Transverse colon (tissue), 4 donors: ENCODE results near the gene STK17B. TPM values are rescaled to one million over a fixed set of nuclear protein-coding genes. Genes with fewer than 3 reads are reported as not detected.

Experiments used
- DNase-seq: peaks from one replicate; pipeline ENCODE4 v3.0.0-alpha.2; 2019
- H3K27ac ChIP-seq, 4 donors: fragments of 200-600 bp; sonication (generic); 2 replicates each; pipeline ENCODE4 v1.5.1; 2016 to 2018; ENCODE audit warnings: inconsistent platforms in 4 of 4
- H3K27me3 ChIP-seq: fragments of 200-600 bp; sonication (generic); 2 replicates; pipeline ENCODE4 v1.5.1; 2017; ENCODE audit warnings: inconsistent platforms
- H3K36me3 ChIP-seq, 4 donors: fragments of 200-600 bp; sonication (generic); 2 replicates each; pipeline ENCODE4 v1.5.1; 2017 to 2019; ENCODE audit warnings: inconsistent platforms in 4 of 4
- H3K4me1 ChIP-seq, 4 donors: fragments of 200-600 bp; sonication (generic); 2 replicates each; pipeline ENCODE4 v1.5.1; 2017 to 2020; ENCODE audit warnings: inconsistent platforms in 4 of 4
- H3K4me3 ChIP-seq, 4 donors: fragments of 200-600 bp; sonication (generic); 1 replicate in 1 of 4; 2 replicates in 3 of 4; pipeline versions ENCODE4 v1.5.1 to v1.6.1; 2017 to 2019; ENCODE audit warnings: inconsistent platforms in 4 of 4
- H3K9me3 ChIP-seq, 2 donors: fragments of 200-600 bp; sonication (generic); 2 replicates each; pipeline ENCODE4 v1.5.1; 2017 to 2019; ENCODE audit warnings: inconsistent platforms in 2 of 2
- EP300 ChIP-seq: sonication (generic); formaldehyde crosslinking; IDR thresholded peaks from one replicate; pipeline ENCODE4 v1.6.1; 2017; ENCODE audit warnings: antibody characterized with exemption, low read depth
- POLR2A ChIP-seq: fragments of 450-650 bp; IDR thresholded peaks from one replicate; pipeline ENCODE4 v1.6.1; 2016; ENCODE audit warnings: antibody characterized with exemption, mild to moderate bottlenecking, moderate library complexity
- POLR2AphosphoS5 ChIP-seq, 3 donors: sonication (generic); formaldehyde crosslinking; IDR thresholded peaks; one replicate each; pipeline ENCODE4 v1.6.1; 2016; ENCODE audit warnings: antibody characterized with exemption in 3 of 3
- WGBS, 2 donors: methylation state at CpG; one replicate each; pipeline ENCODE4 v1.1.5; 2018; ENCODE audit warnings: low coverage in 1 of 2; 5-methylcytosine and 5-hydroxymethylcytosine counted together
- in situ Hi-C, 4 donors: fragments of 200-750 bp; cut with MboI; loops; one replicate each; pipeline versions ENCODE4 v1.15.0 to v1.15.1; 2017; ENCODE audit warnings: low sequenced_read_pairs in 3 of 4, low pct_ligation_motif_present in 1 of 4, low pct_unique_long_range_greater_than_20kb in 1 of 4
- intact Hi-C: fragments of 100-400 bp; cut with DNase I; formaldehyde crosslinking; loops from one replicate; pipeline ENCODE4 v1.15.1; 2023; ENCODE audit warnings: low total_unique reads
- total RNA-seq, 4 donors: library from RNA; depleted of rRNA; stranded (reverse); fragments of >200 nt; gene quantifications; one replicate each; pipeline ENCODE4 v1.1.0, GENCODE V29; 2016
- TF ChIP-seq, protein P1 (sequence below), 5 experiments: fragments of 200-600 bp in 3 of 5; fragments of 450-650 bp in 2 of 5; sonication (generic) in 3 of 5; IDR thresholded peaks; 1 replicate in 2 of 5; 2 replicates in 3 of 5; pipeline ENCODE4 v1.5.1; 2016 to 2017; ENCODE audit warnings: antibody characterized with exemption in 5 of 5, inconsistent platforms in 3 of 5, mild to moderate bottlenecking in 2 of 5, moderate library complexity in 1 of 5

The STK17B gene
- total RNA-seq: 10 to 100 TPM; 16.7 to 80.3 (median 67.3) TPM

- 1% methylated on average over 55 of the region's 72 CpGs; no CpG with 5 or more reads in 1 of the 2 donors for WGBS, 2 donors
- peak within 1 kb of the TSS; percentile 94 to 97 (median 95) for H3K27ac ChIP-seq
- H3K4me3 ChIP-seq: peak within 1 kb of the TSS; percentile 75 to 92 (median 82)
- no peak for TF ChIP-seq EP300
- TF ChIP-seq POLR2A: peak; percentile 98
- TF ChIP-seq, protein P1, sequence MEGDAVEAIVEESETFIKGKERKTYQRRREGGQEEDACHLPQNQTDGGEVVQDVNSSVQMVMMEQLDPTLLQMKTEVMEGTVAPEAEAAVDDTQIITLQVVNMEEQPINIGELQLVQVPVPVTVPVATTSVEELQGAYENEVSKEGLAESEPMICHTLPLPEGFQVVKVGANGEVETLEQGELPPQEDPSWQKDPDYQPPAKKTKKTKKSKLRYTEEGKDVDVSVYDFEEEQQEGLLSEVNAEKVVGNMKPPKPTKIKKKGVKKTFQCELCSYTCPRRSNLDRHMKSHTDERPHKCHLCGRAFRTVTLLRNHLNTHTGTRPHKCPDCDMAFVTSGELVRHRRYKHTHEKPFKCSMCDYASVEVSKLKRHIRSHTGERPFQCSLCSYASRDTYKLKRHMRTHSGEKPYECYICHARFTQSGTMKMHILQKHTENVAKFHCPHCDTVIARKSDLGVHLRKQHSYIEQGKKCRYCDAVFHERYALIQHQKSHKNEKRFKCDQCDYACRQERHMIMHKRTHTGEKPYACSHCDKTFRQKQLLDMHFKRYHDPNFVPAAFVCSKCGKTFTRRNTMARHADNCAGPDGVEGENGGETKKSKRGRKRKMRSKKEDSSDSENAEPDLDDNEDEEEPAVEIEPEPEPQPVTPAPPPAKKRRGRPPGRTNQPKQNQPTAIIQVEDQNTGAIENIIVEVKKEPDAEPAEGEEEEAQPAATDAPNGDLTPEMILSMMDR (IDR thresholded peaks at IDR 0.05): peak in 1 of 5 experiments; percentile 44
- TF ChIP-seq POLR2AphosphoS5 (IDR thresholded peaks at IDR 0.05): peak; percentile 98 to 100 (median 99)
- no peaks in the 10 kb centered on the region for H3K9me3 ChIP-seq
- peaks cover 0 to 12% (median 0%) of the 10 kb centered on the region in 4 donors for H3K4me1 ChIP-seq
- H3K36me3 ChIP-seq: no peaks in the 10 kb centered on the region
- in situ Hi-C loops (loop anchor here in 1 of 4 donors (25.0 kb wide), 1 partner anchor 91 kb away; no protein-coding TSS in a partner anchor), intact Hi-C loops (no loop called here)
- no peaks in the 10 kb centered on the region for H3K27me3 ChIP-seq
- DNase-seq: peak; percentile 98
Observed at GRCh38 chr2:196171248-196171871, at the start of gene STK17B. Gene STK17B (minus strand): TSS chr2:196171578. CDS start chr2:196163383, 8,195 bp downstream.

GRCh38 chr2:196220671-196221070 lies 49.3 kb upstream of the STK17B start:
- no peak overlapping the region for H3K4me3 ChIP-seq
- no peak overlapping the region for H3K27ac ChIP-seq
- no peaks in the 10 kb centered on the region for H3K9me3 ChIP-seq
- intact Hi-C loops: no loop called here
- WGBS, 2 donors: 86 to 89% methylated on average over 4 of the region's 4 CpGs
- H3K4me1 ChIP-seq: no peaks in the 10 kb centered on the region
- H3K27me3 ChIP-seq: no peaks in the 10 kb centered on the region
- H3K36me3 ChIP-seq: no peaks in the 10 kb centered on the region
- in situ Hi-C loops: no loop called here
- no peak for DNase-seq
- TF ChIP-seq POLR2A (no peak), POLR2AphosphoS5 (IDR thresholded peaks at IDR 0.05) (no peak), EP300 (no peak)
- TF ChIP-seq, protein P1 (IDR thresholded peaks at IDR 0.05): no peak

- Histone ChIP-seq H3K9me3 (no peaks in the 10 kb centered on the region), H3K27me3 (no peaks in the 10 kb centered on the region), H3K27ac (no peak overlapping the region), H3K36me3 (no peaks in the 10 kb centered on the region), H3K4me3 (no peak overlapping the region), H3K4me1 (no peaks in the 10 kb centered on the region)
- intact Hi-C loops: no loop called here
- in situ Hi-C loops: no loop called here
- no peak for TF ChIP-seq EP300
- no peak for TF ChIP-seq POLR2A
- no peak for DNase-seq
- 58 to 77% methylated on average over 3 of the region's 3 CpGs for WGBS, 2 donors
Observed at GRCh38 chr2:196219671-196220070, 48.3 kb upstream of the STK17B start.

DNA sequence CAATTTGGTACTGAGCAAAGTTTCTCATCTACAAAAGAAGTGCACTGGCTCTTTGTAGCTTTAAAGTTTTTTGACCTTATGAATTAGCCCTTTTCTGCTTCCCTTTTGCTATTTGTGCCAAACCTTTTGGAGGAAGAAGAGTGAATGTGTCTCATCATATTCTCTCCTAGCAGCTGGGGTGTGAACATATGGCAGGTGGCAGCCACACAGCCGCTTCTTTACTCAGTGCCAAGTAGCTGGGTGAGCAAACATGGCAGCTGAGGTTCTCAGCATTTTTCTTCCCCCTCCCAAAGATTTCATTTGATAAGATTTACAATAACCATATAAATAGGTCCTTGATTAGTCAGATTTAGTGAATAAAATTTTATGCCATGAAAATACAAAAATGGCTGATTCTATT lies 46.7 kb upstream of the STK17B start:
- no peak overlapping the region for H3K4me3 ChIP-seq
- 92% methylated on average over 1 of the region's 1 CpG; no CpG with 5 or more reads in 1 of the 2 donors for WGBS, 2 donors
- no peaks in the 10 kb centered on the region for H3K36me3 ChIP-seq
- intact Hi-C loops (no loop called here), in situ Hi-C loops (no loop called here)
- no peak overlapping the region for H3K27ac ChIP-seq
- no peak for DNase-seq
- no peaks in the 10 kb centered on the region for H3K9me3 ChIP-seq
- H3K27me3 ChIP-seq: no peaks in the 10 kb centered on the region
- no peaks in the 10 kb centered on the region for H3K4me1 ChIP-seq
- TF ChIP-seq POLR2AphosphoS5 (IDR thresholded peaks at IDR 0.05): no peak
- TF ChIP-seq POLR2A: no peak
- TF ChIP-seq, protein P1 (IDR thresholded peaks at IDR 0.05): no peak
- TF ChIP-seq EP300: no peak
